ENCODE results near the gene SORBS1. TPM values are rescaled to one million over a fixed set of nuclear protein-coding genes. Genes with fewer than 3 reads are reported as not detected.
A peak's percentile ranks its signal among the peaks of the same experiment; 100 is the strongest.

SORBS1 gene
- total and polyA plus RNA-seq, 4 donors = 33.2 to 71.3 (median 44.1) TPM

DNA sequence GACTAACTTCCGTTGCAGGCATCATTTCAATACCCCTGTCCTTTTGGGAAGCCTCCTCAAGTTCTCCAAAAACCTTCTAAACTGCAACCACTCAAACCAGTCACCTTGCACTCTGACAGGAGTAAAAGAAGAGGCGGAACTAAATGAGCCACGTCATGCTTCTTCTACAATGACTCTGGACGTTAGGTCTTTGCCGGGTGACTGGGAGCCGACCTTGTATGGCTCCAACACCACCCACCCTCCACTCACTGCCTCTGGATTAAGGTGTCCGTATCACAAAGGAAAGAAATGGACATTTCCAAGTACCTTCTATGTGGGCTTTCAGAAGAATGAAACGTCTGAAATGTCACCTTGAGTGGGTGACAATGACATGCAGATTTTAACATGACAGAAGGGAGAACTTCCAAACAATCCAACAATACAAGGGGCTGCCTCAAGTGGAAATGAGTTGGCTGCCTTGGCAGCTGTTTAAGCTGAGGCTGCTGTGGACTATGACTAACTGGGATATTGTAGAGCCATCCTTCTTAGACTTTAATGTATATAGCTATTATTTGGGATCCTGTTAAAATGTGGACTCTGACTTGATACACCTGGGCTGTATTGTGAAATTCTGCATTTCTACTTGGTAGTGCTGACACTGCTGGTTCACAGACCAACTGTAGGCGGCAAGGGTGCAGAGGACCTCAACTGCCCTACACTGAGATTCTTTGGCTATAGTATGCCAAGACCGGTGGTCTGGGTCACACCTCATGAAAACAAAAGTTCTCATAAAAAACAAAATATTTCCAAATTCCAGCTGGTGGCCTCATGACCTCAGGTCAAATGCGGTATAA is 236.5 kb downstream of the SORBS1 start:
- TF ChIP-seq HNF4A (conservative IDR thresholded peaks at IDR 0.05) (peak; percentile 38 to 48), JUND (IDR thresholded peaks at IDR 0.05) (no peak), NR2F2 (IDR thresholded peaks at IDR 0.05) (peak; percentile 22), RAD21 (IDR thresholded peaks at IDR 0.05) (peak in 1 of 2 donors; percentile 9), CTCF (IDR thresholded peaks at IDR 0.05; ENCODE audit: low read depth, low read length, missing input control) (no peak)
- H3K4me1 ChIP-seq (ENCODE audit: control insufficient read depth in 4 of 4, insufficient read depth in 4 of 4, low read length in 3 of 4) = peaks cover 0 to 14% (median 6%) of the 10 kb centered on the region in 4 donors
- WGBS = 74% methylated on average over 11 of the region's 11 CpGs
- H3K27me3 ChIP-seq (ENCODE audit: control insufficient read depth in 4 of 4, insufficient read depth in 4 of 4, low read length in 3 of 4) = no peaks in the 10 kb centered on the region
- DNase-seq (ENCODE audit: low spot score) = no peak
- no peak overlapping the region for H3K4me3 ChIP-seq (ENCODE audit: low read depth in 1 of 3, low read length in 3 of 3)
- H3K27ac ChIP-seq (ENCODE audit: low read depth in 1 of 2, low read length in 2 of 2) = no peak overlapping the region
- H3K9ac ChIP-seq (ENCODE audit: low read depth in 1 of 2, low read length in 2 of 2) = no peak overlapping the region
- peaks cover 9 to 20% (median 14%) of the 10 kb centered on the region in 4 donors for H3K36me3 ChIP-seq (ENCODE audit: control insufficient read depth in 4 of 4, insufficient read depth in 3 of 4, low read depth in 1 of 4, low read length in 3 of 4)
- no peaks in the 10 kb centered on the region for H3K9me3 ChIP-seq (ENCODE audit: control insufficient read depth in 4 of 4, low read length in 3 of 4)

- DNase-seq (ENCODE audit: low spot score) = no peak
- H3K36me3 ChIP-seq (ENCODE audit: control insufficient read depth in 4 of 4, insufficient read depth in 3 of 4, low read depth in 1 of 4, low read length in 3 of 4) = peaks cover 15 to 21% (median 17%) of the 10 kb centered on the region in 4 donors
- WGBS = 94% methylated on average over 10 of the region's 10 CpGs
- TF ChIP-seq RXRA (IDR thresholded peaks at IDR 0.05) (no peak), GABPA (IDR thresholded peaks at IDR 0.05 in 1 of 2, conservative IDR thresholded peaks at IDR 0.05 in 1 of 2) (no peak)
- TF ChIP-seq, protein P1, sequence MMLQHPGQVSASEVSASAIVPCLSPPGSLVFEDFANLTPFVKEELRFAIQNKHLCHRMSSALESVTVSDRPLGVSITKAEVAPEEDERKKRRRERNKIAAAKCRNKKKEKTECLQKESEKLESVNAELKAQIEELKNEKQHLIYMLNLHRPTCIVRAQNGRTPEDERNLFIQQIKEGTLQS (IDR thresholded peaks at IDR 0.05) = no peak
- no peaks in the 10 kb centered on the region for H3K27me3 ChIP-seq (ENCODE audit: control insufficient read depth in 4 of 4, insufficient read depth in 4 of 4, low read length in 3 of 4)
- H3K27ac ChIP-seq (ENCODE audit: low read depth in 1 of 2, low read length in 2 of 2) = no peak overlapping the region
- no peaks in the 10 kb centered on the region for H3K9me3 ChIP-seq (ENCODE audit: control insufficient read depth in 4 of 4, low read length in 3 of 4)
- no peak overlapping the region for H3K4me3 ChIP-seq (ENCODE audit: low read depth in 1 of 3, low read length in 3 of 3)
- peaks cover 0 to 15% (median 8%) of the 10 kb centered on the region in 4 donors for H3K4me1 ChIP-seq (ENCODE audit: control insufficient read depth in 4 of 4, insufficient read depth in 4 of 4, low read length in 3 of 4)
- no peak overlapping the region for H3K9ac ChIP-seq (ENCODE audit: low read depth in 1 of 2, low read length in 2 of 2)
Observed at GRCh38 chr10:95321554-95322301, 239.4 kb downstream of the SORBS1 start.

DNA sequence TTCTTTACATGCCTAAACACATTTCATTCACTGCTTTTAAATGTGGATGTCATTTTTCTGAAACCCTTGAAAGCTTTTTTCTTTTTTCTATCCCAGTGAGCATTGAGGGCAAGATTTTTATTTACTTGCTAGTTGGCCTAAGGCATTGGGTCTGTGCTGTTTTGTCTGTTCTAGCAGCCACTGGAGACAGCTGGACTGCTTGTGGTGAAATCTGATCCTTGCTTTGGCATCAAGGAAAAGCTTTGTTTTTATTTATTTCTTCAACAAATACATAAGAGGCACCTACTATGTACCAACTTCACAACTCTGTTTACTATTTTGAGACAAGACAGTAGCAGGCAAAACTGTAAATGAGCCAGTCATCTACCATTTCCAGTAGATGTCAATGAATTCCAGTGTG is 241.9 kb downstream of the SORBS1 start:
- Histone ChIP-seq H3K9ac (ENCODE audit: low read depth in 1 of 2, low read length in 2 of 2) (no peak overlapping the region), H3K4me3 (ENCODE audit: low read depth in 1 of 3, low read length in 3 of 3) (no peak overlapping the region), H3K27ac (ENCODE audit: low read depth in 1 of 2, low read length in 2 of 2) (no peak overlapping the region), H3K36me3 (ENCODE audit: control insufficient read depth in 4 of 4, insufficient read depth in 3 of 4, low read depth in 1 of 4, low read length in 3 of 4) (peaks cover 19 to 26% (median 21%) of the 10 kb centered on the region in 4 donors), H3K4me1 (ENCODE audit: control insufficient read depth in 4 of 4, insufficient read depth in 4 of 4, low read length in 3 of 4) (peaks cover 0 to 7% (median 5%) of the 10 kb centered on the region in 4 donors), H3K27me3 (ENCODE audit: control insufficient read depth in 4 of 4, insufficient read depth in 4 of 4, low read length in 3 of 4) (no peaks in the 10 kb centered on the region), H3K9me3 (ENCODE audit: control insufficient read depth in 4 of 4, low read length in 3 of 4) (no peaks in the 10 kb centered on the region)
- TF ChIP-seq GABPA (IDR thresholded peaks at IDR 0.05 in 1 of 2, conservative IDR thresholded peaks at IDR 0.05 in 1 of 2) (no peak), TAF1 (conservative IDR thresholded peaks at IDR 0.05) (no peak), NR2F2 (IDR thresholded peaks at IDR 0.05) (no peak), MAX (IDR thresholded peaks at IDR 0.05) (no peak), FOXA2 (IDR thresholded peaks at IDR 0.05) (no peak), RAD21 (IDR thresholded peaks at IDR 0.05) (no peak), YY1 (IDR thresholded peaks at IDR 0.05) (no peak), SP1 (IDR thresholded peaks at IDR 0.05) (no peak), RXRA (IDR thresholded peaks at IDR 0.05) (no peak)
- TF ChIP-seq, protein P1 (IDR thresholded peaks at IDR 0.05) = no peak
- TF ChIP-seq, protein P2, sequence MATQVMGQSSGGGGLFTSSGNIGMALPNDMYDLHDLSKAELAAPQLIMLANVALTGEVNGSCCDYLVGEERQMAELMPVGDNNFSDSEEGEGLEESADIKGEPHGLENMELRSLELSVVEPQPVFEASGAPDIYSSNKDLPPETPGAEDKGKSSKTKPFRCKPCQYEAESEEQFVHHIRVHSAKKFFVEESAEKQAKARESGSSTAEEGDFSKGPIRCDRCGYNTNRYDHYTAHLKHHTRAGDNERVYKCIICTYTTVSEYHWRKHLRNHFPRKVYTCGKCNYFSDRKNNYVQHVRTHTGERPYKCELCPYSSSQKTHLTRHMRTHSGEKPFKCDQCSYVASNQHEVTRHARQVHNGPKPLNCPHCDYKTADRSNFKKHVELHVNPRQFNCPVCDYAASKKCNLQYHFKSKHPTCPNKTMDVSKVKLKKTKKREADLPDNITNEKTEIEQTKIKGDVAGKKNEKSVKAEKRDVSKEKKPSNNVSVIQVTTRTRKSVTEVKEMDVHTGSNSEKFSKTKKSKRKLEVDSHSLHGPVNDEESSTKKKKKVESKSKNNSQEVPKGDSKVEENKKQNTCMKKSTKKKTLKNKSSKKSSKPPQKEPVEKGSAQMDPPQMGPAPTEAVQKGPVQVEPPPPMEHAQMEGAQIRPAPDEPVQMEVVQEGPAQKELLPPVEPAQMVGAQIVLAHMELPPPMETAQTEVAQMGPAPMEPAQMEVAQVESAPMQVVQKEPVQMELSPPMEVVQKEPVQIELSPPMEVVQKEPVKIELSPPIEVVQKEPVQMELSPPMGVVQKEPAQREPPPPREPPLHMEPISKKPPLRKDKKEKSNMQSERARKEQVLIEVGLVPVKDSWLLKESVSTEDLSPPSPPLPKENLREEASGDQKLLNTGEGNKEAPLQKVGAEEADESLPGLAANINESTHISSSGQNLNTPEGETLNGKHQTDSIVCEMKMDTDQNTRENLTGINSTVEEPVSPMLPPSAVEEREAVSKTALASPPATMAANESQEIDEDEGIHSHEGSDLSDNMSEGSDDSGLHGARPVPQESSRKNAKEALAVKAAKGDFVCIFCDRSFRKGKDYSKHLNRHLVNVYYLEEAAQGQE (IDR thresholded peaks at IDR 0.05) = no peak
- no peak for DNase-seq (ENCODE audit: low spot score)

Measured in liver (tissue), 9 donors.